Measurements from ENCODE around the gene PLK1. TPM values are rescaled to one million over a fixed set of nuclear protein-coding genes. Genes with fewer than 3 reads are reported as not detected.
"Not testable (repeated sequence)": the region's sequence is repeated elsewhere in the genome, so short reads cannot be mapped to it uniquely, and the experiment has no call there.

PLK1 gene
- 10.2 TPM for polyA plus RNA-seq (ENCODE audit: insufficient read length)

DNA sequence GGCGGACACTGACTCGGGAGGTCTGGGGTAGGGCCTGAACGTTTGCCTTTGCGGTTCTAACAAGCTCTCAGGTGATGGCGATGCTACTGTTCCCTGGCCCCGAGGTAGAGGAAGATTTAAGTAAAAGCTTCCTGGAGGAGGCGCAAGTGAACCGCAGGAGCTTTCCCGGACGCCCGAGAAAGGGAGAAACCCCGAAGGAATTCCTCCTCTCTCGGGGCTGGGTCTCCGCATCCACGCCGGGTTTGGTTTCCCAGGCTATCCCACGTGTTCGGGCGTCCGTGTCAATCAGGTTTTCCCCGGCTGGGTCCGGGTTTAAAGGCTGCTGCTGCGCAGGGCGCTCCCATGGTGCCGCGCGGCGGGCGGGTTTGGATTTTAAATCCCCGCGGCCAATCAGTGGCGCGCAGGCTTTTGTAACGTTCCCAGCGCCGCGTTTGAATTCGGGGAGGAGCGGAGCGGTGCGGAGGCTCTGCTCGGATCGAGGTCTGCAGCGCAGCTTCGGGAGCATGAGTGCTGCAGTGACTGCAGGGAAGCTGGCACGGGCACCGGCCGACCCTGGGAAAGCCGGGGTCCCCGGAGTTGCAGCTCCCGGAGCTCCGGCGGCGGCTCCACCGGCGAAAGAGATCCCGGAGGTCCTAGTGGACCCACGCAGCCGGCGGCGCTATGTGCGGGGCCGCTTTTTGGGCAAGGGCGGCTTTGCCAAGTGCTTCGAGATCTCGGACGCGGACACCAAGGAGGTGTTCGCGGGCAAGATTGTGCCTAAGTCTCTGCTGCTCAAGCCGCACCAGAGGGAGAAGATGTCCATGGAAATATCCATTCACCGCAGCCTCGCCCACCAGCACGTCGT lies at the start of gene PLK1:
Gene PLK1, plus strand, starts transcription at position 460 of the 844 bp plus-strand sequence. Its CDS starts 44 bp downstream, at position 504.
- peak; percentile 22 for DNase-seq (ENCODE audit: low read depth)

DNA sequence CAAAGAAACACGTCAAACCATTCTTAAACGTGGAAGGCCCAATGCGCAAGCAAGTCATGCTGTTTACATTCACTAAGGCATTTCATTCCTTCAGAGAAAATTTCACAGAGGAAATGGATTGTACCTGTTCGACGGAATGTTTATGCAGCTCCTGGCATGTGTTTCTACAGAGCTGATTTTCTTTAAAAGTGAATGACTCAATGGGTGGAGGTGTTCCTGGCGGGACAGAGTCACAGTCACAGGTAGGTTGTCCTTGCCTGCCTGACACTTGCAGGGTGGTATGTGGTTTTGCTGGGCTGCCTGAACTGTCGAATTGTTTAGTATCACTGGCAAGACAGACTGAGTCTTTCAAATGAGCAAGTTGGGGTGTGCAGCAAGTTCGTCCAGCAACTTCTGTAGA lies 49.2 kb upstream of the PLK1 start:
- no peak for DNase-seq (ENCODE audit: low read depth)

DNA sequence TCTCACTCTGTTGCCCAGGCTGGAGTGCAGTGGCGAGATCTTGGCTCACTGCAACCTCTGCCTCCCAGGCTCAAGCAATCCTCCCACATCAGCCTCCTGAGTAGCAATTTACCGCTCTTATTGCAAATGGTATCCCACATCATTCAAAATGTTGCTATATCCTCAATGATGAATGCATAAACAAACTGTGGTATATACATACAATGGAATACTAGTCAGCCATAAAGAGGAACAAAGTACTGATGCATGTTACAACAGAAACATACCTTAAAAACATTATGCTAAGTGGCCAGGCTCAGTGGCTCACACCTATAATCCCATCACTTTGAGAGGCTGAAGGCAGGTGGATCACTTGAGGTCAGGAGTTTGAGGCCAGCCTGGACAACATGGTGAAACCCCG lies 46.8 kb upstream of the PLK1 start:
- not testable (repeated sequence) for DNase-seq (ENCODE audit: low read depth)

DNA sequence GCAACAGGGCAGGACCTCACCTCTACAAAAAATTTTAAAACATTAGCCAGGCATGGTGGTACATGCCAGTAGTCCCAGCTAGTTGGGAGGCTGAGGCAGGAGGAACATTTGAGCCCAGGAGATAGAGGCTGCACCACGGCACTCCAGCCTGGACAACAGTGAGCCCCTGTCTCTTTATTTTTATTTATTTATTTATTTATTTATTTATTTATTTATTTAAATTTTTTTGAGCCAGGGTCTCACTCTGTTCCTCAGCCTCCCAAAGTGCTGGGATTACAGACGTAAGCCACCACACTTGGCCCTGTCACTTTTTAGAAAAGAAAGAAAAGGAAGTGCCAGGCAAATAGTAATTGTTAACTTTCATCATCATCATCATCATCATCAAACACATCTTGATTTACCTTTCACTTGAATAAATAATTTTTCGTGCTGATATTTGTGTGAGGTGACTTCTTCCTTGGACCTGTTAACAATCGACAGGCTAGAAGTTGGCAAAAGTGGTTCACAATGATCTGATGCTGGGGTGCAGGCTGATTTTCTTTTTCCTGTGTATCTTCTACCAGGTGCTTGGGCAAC lies 44.1 kb upstream of the PLK1 start:
- no peak for DNase-seq (ENCODE audit: low read depth)

DNA sequence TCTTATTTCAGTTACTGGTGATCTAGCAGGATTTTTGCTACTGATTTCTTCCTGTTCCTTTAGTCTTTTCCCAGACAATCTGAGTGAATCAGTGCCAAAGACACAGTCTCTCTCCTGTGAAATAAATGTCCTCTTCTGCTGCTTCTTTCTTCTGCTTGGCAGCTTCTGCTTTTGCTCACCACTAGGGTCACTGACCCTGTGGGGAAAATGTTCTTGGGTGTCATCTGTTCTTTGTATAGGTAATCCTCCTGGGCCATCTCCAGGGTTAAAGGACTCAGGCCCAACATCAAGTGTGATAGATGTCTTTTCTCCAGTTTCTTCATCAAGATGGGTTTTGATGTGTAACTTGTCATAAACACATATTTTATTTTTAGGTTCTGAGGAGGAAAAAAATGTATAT lies 42.7 kb upstream of the PLK1 start:
- no peak for DNase-seq (ENCODE audit: low read depth)

DNA sequence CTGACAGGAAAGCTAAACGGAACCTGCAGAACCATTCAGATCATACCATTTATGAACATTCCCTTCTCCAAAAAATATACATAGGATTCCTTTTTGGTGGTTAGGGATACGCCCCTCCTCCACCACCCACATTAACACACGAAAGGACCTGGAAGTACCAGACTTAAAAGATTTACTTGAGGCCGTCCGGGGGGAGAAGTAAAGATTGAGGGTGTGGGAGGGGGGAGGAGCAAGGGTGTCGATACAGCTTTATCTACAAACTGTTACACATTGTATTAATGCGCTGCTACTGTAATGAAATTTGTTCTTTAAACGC lies 38.1 kb upstream of the PLK1 start:
- no peak for DNase-seq (ENCODE audit: low read depth)

DNA sequence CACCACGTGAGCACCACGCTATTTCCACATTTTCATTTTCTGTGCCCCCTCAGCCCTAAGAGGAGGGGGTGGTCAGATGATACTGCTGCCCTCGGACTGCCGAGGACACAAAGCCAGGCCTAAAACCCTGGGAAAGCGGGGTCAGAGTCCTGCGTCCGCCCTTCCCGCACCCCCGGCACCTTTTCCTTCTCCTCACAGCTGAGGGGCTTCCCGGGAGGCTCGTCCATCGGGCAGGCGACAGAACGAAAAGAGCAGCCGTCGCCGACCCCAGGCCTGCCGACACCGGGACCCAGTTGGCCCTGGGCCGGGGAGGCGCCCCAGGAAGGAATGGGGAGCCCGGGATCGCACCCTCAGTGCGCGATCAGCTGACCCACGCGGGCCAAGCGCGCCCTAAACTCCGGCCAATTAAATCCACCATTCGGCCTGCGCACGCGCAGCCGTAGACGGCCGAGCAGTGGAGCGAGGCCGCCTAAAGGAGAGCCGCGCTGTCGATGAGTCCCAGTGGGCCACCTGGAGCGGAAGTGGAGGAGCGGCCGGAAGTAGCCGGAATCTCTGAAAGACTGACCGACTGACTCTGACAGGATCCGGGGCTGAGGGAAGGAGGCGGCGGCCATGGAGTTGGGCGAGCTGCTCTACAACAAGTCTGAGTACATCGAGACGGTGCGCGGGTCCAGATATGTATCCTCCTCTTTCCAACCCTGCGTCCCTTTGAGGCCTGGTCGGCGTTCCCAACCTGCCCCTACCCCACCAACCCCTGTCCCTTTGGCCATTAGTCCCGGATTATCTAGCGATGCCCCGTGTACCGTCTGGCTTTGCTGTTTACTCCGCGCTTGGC lies 37.5 kb upstream of the PLK1 start, which contains the start of the genes DCTN5 and PALB2:
Gene DCTN5, plus strand, starts transcription at position 536 of the 835 bp plus-strand sequence. Its CDS starts 77 bp downstream, at position 613.
Gene PALB2, minus strand, starts transcription at position 380 of the 835 bp plus-strand sequence. Its CDS starts 153 bp downstream, at position 227.
- peak; percentile 88 for DNase-seq (ENCODE audit: low read depth)

DNA sequence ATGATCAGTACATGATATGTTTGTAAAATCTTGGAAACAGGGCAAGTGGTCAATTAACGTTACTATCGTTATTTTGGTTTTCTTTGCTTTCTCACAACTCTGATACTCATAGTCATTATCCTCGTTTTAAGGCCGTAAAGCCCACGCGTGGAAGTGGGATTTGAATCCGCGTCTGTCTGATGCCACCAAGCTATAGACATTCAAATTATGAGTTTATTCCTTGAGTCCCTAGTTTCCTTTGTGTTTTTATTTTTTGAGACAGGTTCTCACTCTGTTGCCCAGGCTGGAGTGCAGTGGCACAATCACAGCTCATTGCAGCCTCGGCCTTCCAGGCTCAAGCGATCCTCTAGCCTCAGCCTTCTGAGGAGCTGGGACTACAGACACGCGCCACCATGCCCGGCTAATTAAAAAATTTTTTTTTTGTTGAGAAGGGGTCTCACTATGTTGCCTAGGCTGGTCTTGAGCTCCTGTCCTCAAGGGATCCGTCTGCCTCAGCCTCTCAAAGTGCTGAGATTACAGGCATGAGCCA lies 36.4 kb upstream of the PLK1 start:
- no peak for DNase-seq (ENCODE audit: low read depth)

DNA sequence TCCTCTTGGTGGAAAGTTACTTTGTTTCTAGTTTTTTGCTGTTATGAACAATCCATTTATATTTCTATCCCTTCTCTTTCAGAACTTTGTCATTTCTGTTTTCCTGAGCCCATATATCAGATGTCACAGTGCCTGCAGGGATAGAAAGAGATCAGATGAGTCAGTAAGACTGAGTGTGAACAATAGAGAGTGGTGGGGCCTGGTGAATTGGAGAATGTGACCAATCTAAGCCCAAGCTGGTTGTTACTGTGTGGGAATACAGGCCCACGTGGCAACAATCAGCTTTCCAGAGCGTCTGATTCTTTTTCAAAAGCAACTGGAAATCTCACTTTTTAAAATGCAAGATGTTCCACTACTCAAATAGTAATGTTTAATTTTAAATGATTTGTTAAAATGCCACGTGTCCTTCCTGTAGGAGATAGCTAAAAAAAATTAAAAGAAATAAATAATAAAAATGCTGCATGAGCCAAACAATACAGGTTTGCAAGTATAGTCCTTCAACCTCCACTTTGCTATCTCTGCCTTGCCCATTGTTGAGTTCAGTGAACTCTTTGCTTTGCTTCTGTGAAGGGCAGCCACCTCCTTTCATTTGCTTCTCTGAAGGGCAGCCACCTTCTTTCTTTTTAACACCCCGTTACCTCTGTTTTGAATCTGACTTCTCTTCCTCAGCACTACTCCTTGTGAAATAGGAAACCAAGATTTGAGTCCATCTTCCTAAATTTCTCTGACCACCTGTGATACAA lies 27.8 kb upstream of the PLK1 start:
- no peak for DNase-seq (ENCODE audit: low read depth)

DNA sequence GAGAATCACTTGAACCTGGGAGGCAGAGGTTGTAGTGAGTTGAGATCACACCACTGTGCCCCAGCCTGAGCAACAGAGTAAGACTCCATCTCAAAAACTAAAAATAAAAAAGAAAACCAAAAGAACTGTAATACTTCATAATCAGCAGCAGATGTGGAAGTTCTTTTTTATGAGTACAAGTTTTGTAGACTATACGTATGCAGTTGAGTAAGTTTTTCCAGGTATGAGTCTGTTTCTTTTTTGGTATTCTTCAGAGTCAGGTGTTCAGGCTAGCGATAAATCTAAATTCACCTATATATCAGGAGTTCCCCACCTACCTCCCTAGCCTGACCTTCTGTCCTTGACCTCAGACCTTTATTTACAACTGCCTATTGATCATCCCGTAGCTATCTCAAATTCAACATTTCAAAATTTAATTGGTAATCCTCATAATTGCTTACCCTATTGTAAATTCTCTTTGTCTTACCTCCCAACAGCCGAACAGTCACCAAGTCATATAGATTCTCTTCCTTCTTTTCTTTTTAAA lies 26.7 kb upstream of the PLK1 start:
- DNase-seq (ENCODE audit: low read depth) = no peak

DNA sequence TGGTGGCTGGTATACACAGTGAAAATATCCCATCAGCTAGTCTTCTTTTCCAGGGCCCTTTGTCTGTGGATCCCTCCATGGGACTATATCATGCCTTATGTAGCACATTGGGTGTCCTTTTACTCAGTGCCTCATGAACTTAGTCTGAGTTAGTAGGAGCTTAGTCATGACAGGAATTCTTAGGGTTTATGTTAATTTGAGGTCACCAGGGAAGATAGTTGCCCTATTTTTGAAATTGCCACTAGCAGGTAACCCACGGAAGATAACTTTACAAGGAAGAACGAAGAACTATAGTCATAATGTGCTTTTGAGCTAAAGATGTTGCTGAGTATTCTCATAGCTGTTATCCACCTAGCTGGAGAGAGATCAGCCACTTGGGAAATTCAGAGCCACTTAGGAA lies 14.8 kb upstream of the PLK1 start:
- DNase-seq (ENCODE audit: low read depth) = no peak

DNA sequence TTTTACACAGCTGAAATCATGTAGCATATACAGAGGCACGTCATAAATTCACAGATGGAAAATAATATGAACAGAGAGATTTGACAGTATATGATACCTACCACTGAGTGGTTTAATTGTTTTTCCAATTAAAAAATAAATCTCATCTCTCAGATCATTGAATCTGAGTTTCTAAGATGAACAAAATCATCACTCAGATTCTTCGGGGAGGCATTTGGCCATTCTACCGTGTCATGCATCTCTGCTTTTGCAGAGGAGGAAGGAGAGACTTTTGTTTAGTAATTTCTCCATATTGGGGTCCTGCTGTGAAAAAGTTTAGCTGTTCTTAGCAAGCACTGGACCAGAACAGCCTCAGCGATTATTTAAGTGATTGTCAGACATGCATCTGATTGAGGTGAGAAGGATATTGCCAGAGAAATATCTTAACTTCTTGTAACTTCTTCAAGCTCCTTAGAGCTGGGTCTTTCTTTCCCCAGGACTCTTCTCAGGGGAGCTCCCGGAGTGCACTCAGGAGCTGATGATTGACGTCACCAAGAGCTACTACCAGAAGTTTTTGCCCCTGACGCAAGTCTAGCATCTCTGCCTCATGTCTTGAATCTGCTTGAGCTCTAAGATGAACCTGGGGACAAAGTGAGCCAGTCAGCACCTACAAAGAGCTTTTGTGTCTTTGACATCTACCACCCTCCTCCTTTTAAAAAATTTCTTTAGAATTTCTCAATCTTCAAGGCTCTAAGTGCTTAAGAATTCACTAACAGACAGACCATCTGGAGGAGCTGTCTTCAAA lies 11.9 kb upstream of the PLK1 start:
- no peak for DNase-seq (ENCODE audit: low read depth)

DNA sequence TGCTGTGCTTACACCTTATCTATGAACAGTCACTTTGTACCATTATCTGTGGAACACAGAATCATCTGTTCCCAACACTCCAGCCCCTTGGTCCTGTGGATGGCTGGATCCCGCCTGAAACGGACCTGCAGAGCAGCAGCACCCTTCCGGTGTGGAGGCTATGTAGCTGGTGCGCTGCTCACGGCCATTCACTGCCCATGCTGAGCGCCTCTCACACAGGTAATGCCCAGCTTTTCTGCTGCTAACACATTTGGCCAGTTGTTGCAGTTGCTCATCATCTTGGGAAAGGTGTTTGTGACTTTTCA lies 11.4 kb upstream of the PLK1 start:
- no peak for DNase-seq (ENCODE audit: low read depth)

DNA sequence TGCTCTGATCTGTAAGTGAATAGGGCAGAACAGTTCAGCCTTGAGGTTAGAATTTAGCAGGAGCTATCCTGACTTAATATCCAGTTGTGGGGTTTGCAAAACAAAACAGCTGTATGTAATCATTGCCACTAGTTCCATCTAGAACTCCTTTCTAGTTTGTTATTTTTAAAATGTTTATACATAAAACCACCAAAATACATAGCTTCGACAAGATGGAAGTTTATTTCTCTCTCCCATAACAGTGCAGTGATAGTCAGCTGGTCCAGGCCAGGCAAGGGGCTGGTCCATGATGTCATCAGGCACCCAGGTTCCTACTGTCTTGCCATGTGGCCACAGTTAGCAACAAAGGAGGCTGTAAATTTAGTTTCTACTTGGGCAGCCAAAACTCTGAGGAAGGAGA lies 10.5 kb upstream of the PLK1 start:
- no peak for DNase-seq (ENCODE audit: low read depth)

DNA sequence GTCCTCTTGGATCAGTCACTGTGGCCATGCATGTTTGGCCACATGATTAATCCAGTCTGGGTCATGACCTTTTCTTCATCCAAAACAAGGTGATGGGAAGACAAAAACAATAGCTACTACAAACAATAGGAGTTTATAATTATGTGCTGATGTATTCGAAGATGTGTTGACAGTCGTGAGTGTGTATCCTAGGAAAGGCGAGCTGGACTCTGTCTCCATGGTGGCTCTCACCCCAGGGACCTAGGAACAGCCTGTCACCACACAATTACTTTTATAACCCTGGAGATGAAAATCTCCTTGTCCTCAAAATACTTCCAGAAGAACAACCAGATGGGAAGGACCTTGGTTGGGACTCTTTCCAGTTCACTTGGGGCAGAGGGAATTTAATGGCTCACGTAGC lies 9.8 kb upstream of the PLK1 start:
- no peak for DNase-seq (ENCODE audit: low read depth)

DNA sequence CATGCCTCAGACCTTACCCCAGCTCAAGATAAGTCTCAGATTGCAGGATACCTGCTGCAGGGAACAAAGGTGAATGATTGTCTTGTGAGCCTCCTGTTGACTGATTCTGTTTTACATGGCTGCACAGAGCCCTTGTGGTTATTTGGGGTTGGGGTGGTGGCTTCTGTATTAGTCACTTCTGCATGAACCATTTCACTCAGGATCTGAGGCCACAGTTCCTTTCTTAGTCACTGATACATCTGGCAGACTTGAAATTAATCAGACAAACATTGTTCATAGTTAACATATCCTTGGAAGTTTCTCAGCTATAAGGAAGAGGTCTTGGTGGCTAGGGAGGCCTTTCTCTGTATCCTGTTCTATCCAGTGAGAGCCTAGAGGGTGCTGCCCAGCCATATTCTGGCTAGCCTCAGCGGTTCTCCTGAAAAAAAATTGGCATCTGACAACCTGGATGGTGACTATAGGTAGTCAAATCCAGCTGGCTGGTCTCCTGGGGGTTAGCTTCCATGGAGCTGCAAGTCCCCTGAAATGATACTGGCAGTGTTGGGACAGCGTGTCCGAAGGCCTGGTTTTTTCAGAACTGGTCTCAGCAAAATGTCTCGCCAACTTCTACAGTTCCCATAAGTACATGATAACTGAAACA lies 8.4 kb upstream of the PLK1 start:
- no peak for DNase-seq (ENCODE audit: low read depth)

DNA sequence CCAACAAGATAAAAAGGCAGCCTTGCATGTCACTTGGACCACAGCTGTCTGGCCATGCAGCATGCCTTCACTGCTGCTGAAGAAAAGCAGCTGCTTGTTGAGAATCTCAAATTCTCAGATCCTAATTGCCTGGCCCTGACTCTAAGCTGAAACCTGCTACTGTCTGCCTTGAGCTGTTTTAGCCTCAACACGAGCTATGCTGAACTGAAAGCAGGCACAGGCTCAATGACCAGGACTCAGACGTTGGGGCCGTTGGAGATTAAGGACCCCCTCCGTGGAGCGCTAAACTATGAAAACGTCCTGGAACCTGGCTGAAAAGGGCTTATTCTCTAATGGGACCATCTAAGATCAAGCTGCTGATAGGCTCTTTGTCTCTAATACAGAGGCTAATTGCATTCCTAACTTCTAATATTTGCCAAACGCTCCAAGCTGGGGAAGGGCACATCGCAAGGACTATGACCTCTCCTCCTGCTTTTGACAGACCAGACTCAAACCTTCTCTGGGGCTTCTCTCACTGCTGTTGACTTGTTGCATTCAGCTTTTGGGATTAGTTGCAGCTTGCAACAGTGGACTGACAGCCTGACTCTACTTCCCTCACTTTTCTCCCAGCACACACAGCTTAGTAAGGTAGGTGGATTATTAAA lies 4.6 kb upstream of the PLK1 start:
- DNase-seq (ENCODE audit: low read depth) = no peak

DNA sequence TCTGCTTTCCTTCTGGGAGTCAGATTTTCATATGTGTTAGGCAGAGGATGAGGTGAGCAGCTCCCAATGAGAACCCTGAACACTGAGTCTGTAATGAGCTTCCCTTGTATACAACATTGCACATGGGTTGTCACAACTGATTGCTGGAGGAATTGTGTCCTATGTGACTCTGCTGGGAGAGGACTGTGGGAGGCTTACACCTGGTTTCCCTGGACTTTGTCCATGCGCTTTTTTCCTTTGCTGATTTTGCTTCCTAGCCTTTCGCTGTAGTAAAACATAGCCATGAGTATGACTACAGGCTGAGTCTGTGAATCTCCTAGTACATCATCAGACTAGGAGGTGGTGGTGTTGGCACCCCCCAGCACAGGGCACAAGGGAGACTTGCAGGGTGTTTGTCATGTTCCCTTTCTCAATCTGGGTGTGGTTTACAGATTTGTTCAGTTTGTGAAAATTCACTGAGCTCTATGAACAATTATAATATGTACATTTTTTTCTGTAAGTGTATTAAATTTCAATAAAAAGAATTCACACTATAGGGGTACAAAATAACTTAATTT lies 1.7 kb upstream of the PLK1 start:
- DNase-seq (ENCODE audit: low read depth) = no peak

DNA sequence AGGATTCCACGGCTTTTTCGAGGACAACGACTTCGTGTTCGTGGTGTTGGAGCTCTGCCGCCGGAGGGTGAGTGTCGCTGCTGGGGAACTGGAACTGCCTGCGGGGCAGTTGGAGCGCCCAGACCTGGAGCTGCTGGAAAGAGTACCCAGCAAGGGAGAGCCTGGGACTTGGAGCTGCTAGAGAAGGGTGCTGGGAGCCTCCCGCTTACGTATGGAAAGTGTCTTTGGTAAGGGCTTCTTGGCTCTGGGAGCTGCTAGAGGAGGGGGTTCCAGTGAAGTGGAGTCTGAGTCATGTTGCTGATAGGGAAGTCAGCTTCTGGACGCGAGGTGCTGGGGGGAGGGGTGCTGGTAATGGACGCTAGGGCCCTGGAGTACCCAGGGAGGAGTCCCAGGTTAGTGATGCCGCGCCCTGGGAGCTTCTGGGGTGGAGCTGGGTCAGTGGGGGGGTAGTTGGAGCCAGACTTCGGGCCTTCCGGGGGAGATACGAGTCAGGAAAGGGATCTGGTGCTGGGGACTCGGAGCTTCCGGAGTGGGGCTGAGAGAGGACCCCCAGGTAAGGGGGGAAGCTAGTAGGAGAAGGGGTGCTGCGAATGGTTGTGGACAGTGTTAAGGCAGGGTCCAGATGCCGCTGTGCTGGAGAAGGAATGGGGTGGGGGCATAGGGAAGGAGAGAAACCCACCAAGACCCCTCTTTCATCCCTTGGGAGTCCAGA lies 741 bp downstream of the PLK1 start:
- no peak for DNase-seq (ENCODE audit: low read depth)
